ENCODE data around the gene EIF4H. TPM values are rescaled to one million over a fixed set of nuclear protein-coding genes. Genes with fewer than 3 reads are reported as not detected.
"Not testable (repeated sequence)": the region's sequence is repeated elsewhere in the genome, so short reads cannot be mapped to it uniquely, and the experiment has no call there.

EIF4H gene
- total RNA-seq, 1 experiment from 2014 or later = 313 TPM

DNA sequence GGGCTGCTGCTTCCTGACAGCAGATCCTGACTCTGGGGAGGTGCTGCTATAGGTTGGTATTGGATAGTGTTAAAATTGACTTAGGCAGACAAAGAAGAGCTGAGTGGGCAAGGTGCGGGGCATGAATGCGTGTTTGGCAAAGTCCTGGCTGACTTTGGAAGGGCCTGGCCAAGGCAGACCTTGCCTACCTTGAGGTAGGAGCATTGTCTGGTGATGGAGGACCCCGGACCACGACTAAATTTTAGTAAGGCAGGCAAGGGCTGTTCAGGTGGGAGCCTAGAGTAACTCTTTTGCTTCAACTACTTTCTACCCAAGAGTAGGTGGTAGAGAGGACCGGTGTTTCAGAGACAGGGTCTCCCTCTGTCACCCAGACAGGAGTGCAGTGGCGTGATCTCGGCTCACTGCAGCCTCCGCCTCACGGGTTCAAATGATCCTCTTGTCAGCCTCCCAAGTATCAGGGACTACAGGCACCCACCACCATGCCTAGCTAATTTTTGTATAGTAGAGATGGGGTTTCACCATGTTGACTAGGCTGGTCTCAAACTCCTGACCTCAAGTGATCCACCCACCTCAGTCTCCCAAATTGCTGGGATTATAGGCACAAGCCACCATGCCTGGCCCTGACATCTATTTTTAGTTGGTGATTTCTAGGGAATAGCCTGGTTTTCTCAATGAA lies 23.4 kb downstream of the EIF4H start:
- peaks cover 10% of the 10 kb centered on the region for H3K4me1 ChIP-seq (replicated peaks)
- H3K27me3 ChIP-seq (replicated peaks) = no peaks in the 10 kb centered on the region
- no peak overlapping the region for H3K27ac ChIP-seq
- no peak overlapping the region for H3K4me3 ChIP-seq
- H3K36me3 ChIP-seq = peaks cover 44% of the 10 kb centered on the region
- DNase-seq (ENCODE audit: low read depth in 1 of 2, low spot score in 2 of 2) = no peak
- no peaks in the 10 kb centered on the region for H3K9me3 ChIP-seq (replicated peaks)

- Histone ChIP-seq H3K36me3 (peaks cover 23% of the 10 kb centered on the region), H3K9me3 (replicated peaks) (no peaks in the 10 kb centered on the region), H3K4me1 (replicated peaks) (peaks cover 14% of the 10 kb centered on the region), H3K27ac (peak overlapping the region; percentile 29; the same call in 1 of the 2 replicates), H3K4me3 (no peak overlapping the region), H3K27me3 (replicated peaks) (no peaks in the 10 kb centered on the region)
- peak in 1 of 2 experiments; percentile 57 for DNase-seq (ENCODE audit: low read depth in 1 of 2, low spot score in 2 of 2)
These were observed 25.6 kb downstream of the EIF4H start for GRCh38 chr7:74199551-74200355.

- H3K36me3 ChIP-seq = peaks cover 7% of the 10 kb centered on the region
- H3K27ac ChIP-seq = no peak overlapping the region
- no peaks in the 10 kb centered on the region for H3K9me3 ChIP-seq (replicated peaks)
- H3K4me1 ChIP-seq (replicated peaks) = peaks cover 20% of the 10 kb centered on the region
- peak in 1 of 2 experiments; percentile 47 for DNase-seq (ENCODE audit: low read depth in 1 of 2, low spot score in 2 of 2)
- no peaks in the 10 kb centered on the region for H3K27me3 ChIP-seq (replicated peaks)
- H3K4me3 ChIP-seq = no peak overlapping the region
These were observed 28.8 kb downstream of the EIF4H start for GRCh38 chr7:74202841-74203556.

DNA sequence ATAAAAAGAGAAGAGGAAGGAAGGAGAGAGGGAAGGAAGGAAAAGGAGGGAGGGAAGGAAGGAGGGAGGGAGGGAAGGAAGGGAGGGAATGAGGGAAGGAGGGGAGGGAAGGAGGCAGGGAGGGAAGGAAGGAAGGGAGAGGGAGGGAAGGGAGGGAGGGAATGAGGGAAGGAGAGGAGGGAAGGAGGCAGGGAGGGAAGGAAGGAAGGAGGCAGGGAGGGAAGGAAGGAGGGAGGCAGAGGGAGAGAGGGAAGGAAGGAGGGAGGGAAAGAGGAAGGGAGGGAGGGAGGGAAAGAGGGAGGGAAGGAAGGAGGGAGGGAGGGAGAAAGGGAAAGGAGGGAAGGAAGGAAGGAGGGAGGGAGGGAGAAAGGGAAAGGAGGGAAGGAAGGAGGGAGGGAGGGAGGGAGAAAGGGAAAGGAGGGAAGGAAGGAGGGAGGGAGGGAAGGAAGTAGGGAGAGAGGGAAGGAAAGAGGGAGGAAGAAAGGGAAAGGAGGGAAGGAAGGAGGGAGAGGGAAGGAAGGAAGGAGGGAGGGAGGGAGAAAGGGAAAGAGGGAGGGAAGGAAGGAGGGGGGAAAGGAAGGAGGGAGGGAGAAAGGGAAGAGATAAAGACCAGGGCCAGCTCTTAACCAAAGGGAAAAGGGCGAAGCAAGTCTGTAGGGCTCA lies 29.9 kb downstream of the EIF4H start:
- H3K4me3 ChIP-seq = no peak overlapping the region
- no peaks in the 10 kb centered on the region for H3K36me3 ChIP-seq
- no peaks in the 10 kb centered on the region for H3K27me3 ChIP-seq (replicated peaks)
- no peak overlapping the region for H3K27ac ChIP-seq
- no peaks in the 10 kb centered on the region for H3K9me3 ChIP-seq (replicated peaks)
- peaks cover 21% of the 10 kb centered on the region for H3K4me1 ChIP-seq (replicated peaks)
- no peak for DNase-seq (ENCODE audit: low read depth in 1 of 2, low spot score in 2 of 2)

GRCh38 chr7:74206052-74206451 lies 31.9 kb downstream of the EIF4H start:
- H3K36me3 ChIP-seq; H3K4me3 ChIP-seq; H3K9me3 ChIP-seq (replicated peaks); H3K27me3 ChIP-seq (replicated peaks); DNase-seq (ENCODE audit: low read depth in 1 of 2, low spot score in 2 of 2); H3K27ac ChIP-seq: not testable (repeated sequence)
- H3K4me1 ChIP-seq (replicated peaks) = peaks cover 22% of the 10 kb centered on the region

DNA sequence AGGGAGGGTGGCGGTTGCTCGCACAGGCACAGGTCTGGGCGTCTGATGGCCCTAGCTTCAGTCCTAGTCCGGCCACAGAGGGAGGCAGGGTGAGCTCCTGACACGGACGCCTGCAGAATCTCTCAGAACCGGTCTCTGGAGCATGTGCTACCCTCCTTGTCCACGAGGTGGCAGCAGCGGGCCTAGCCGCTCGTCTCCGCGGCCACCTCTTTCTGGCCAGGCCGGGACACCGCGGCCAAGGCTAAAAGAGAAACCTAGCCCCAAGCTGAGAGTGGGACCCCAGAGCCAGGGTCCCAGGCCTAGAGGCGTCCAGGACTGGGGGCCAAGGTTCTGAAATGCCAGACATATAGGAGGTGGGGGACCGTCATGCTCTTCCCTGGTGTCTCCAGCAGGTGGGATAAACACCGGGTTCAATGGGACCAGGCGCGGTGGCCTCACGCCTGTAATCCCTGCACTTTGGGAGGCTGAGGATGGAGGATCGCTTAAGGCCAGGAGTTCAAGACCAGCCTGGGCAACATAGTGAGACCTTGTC lies 32.5 kb downstream of the EIF4H start:
- peak; percentile 77 to 85 for DNase-seq (ENCODE audit: low read depth in 1 of 2, low spot score in 2 of 2)
- peaks cover 22% of the 10 kb centered on the region for H3K4me1 ChIP-seq (replicated peaks)
- H3K27me3 ChIP-seq (replicated peaks) = no peaks in the 10 kb centered on the region
- H3K27ac ChIP-seq = no peak overlapping the region
- no peaks in the 10 kb centered on the region for H3K9me3 ChIP-seq (replicated peaks)
- H3K4me3 ChIP-seq = no peak overlapping the region
- no peaks in the 10 kb centered on the region for H3K36me3 ChIP-seq

GRCh38 chr7:74207586-74207985 lies 33.4 kb downstream of the EIF4H start:
- H3K27ac ChIP-seq = no peak overlapping the region
- no peak overlapping the region for H3K4me3 ChIP-seq
- H3K27me3 ChIP-seq (replicated peaks) = no peaks in the 10 kb centered on the region
- no peaks in the 10 kb centered on the region for H3K36me3 ChIP-seq
- H3K4me1 ChIP-seq (replicated peaks) = peaks cover 22% of the 10 kb centered on the region
- no peak for DNase-seq (ENCODE audit: low read depth in 1 of 2, low spot score in 2 of 2)
- no peaks in the 10 kb centered on the region for H3K9me3 ChIP-seq (replicated peaks)

DNA sequence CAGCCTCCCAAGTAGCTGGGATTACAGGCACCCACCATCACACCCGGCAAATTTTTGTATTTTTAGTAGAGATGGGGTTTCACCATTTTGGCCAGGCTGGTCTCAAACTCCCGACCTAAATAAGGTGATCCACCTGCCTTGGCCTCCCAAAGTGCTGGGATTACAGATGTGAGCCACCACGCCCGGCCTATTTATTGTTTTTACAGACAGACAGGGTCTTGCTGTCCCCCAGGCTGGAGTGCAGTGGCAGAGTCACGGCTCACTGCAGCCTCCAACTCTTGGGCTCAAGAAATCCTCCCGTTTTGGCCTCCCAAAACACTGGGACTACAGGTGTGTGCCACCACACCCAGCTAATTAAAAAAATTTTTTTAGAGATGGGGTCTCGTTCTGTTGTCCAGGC lies 34.1 kb downstream of the EIF4H start:
- peaks cover 20% of the 10 kb centered on the region for H3K4me1 ChIP-seq (replicated peaks)
- not testable (repeated sequence) for H3K36me3 ChIP-seq; H3K27me3 ChIP-seq (replicated peaks); H3K4me3 ChIP-seq; H3K9me3 ChIP-seq (replicated peaks); H3K27ac ChIP-seq; DNase-seq (ENCODE audit: low read depth in 1 of 2, low spot score in 2 of 2)

DNA sequence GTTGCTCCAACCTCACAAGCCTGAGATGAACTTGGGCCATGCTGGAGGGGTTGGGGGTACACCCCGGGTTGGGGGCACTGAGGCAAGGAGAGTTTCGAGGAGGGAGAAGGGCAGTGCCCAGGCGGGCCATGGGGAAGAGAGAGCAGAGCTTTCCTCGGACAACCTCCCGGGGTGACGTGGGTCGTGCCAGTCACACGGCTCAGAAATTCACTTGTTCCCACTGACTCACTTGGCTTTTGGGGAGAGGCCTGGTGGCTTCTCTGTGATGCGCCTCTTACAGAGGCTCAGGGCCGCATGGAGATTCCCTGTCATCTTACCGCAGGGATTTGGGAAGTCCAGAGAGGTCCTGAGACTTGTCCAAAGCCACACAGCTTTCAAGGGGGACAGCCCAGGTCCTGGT lies 38.5 kb downstream of the EIF4H start:
- Histone ChIP-seq H3K36me3 (no peaks in the 10 kb centered on the region), H3K9me3 (replicated peaks) (no peaks in the 10 kb centered on the region), H3K4me3 (no peak overlapping the region), H3K27me3 (replicated peaks) (no peaks in the 10 kb centered on the region), H3K4me1 (replicated peaks) (peaks cover 13% of the 10 kb centered on the region), H3K27ac (no peak overlapping the region)
- no peak for DNase-seq (ENCODE audit: low read depth in 1 of 2, low spot score in 2 of 2)

GRCh38 chr7:74214816-74215630 lies 40.9 kb downstream of the EIF4H start:
- Histone ChIP-seq H3K9me3 (replicated peaks) (no peaks in the 10 kb centered on the region), H3K27ac (no peak overlapping the region), H3K4me3 (no peak overlapping the region), H3K4me1 (replicated peaks) (peaks cover 3% of the 10 kb centered on the region; the same call in 1 of the 2 replicates), H3K36me3 (no peaks in the 10 kb centered on the region), H3K27me3 (replicated peaks) (no peaks in the 10 kb centered on the region)
- DNase-seq (ENCODE audit: low read depth in 1 of 2, low spot score in 2 of 2) = no peak

GRCh38 chr7:74215921-74216320 lies 41.8 kb downstream of the EIF4H start:
- H3K27ac ChIP-seq = no peak overlapping the region
- DNase-seq (ENCODE audit: low read depth in 1 of 2, low spot score in 2 of 2) = no peak
- H3K9me3 ChIP-seq (replicated peaks) = no peaks in the 10 kb centered on the region

GRCh38 chr7:74216361-74216761 lies 42.2 kb downstream of the EIF4H start:
- Histone ChIP-seq H3K9me3 (replicated peaks) (no peaks in the 10 kb centered on the region), H3K36me3 (no peaks in the 10 kb centered on the region), H3K4me3 (no peak overlapping the region), H3K4me1 (replicated peaks) (no peaks in the 10 kb centered on the region), H3K27ac (no peak overlapping the region), H3K27me3 (replicated peaks) (no peaks in the 10 kb centered on the region)
- DNase-seq (ENCODE audit: low read depth in 1 of 2, low spot score in 2 of 2) = no peak

More at GRCh38 chr7:74215921-74216320, 41.8 kb downstream of the EIF4H start:
- H3K4me1 ChIP-seq (replicated peaks) = no peaks in the 10 kb centered on the region
- H3K4me3 ChIP-seq = no peak overlapping the region
- no peaks in the 10 kb centered on the region for H3K27me3 ChIP-seq (replicated peaks)
- H3K36me3 ChIP-seq = no peaks in the 10 kb centered on the region
